CD4-positive, alpha-beta T cell treated with Interleukin-4 for 1 hour (primary cell): Measurements from ENCODE around the gene CYS1.

Experiments used
- DNase-seq, 2 donors: peaks; one replicate each; pipeline ENCODE4 v3.0.0-alpha.2; 2020 to 2022

Gene CYS1

GRCh38 chr2:10067881-10068280 is 12.3 kb downstream of the CYS1 start:
- no peak for DNase-seq

GRCh38 chr2:10067330-10067729 is 12.9 kb downstream of the CYS1 start:
- no peak for DNase-seq

- DNase-seq, result no peak
Measured at GRCh38 chr2:10065773-10066055, 14.5 kb downstream of the CYS1 start.

- no peak for DNase-seq
Measured at GRCh38 chr2:10064932-10065772, 15.1 kb downstream of the CYS1 start.

- no peak for DNase-seq
Measured at GRCh38 chr2:10063566-10063965, 16.6 kb downstream of the CYS1 start.

GRCh38 chr2:10062931-10063365 is 17.3 kb downstream of the CYS1 start:
- DNase-seq, result no peak

- no peak for DNase-seq
Measured at GRCh38 chr2:10061221-10061925, 18.8 kb downstream of the CYS1 start.

GRCh38 chr2:10059552-10060335 is 20.5 kb downstream of the CYS1 start:
- no peak for DNase-seq

GRCh38 chr2:10059016-10059351 is 21.2 kb downstream of the CYS1 start:
- DNase-seq, result no peak

GRCh38 chr2:10058251-10059015 is 21.8 kb downstream of the CYS1 start:
- no peak for DNase-seq

GRCh38 chr2:10057231-10058107 is 22.7 kb downstream of the CYS1 start:
- no peak for DNase-seq

GRCh38 chr2:10056439-10056838 is 23.8 kb downstream of the CYS1 start:
- DNase-seq, result no peak

GRCh38 chr2:10054976-10055375 is 25.2 kb downstream of the CYS1 start:
- no peak for DNase-seq

- DNase-seq, result no peak
Measured at GRCh38 chr2:10054424-10054823, 25.8 kb downstream of the CYS1 start.

GRCh38 chr2:10053351-10053750 is 26.9 kb downstream of the CYS1 start:
- DNase-seq, result no peak

- DNase-seq, result no peak
Measured at GRCh38 chr2:10052216-10052615, 28.0 kb downstream of the CYS1 start.

GRCh38 chr2:10048501-10049171 is 31.6 kb downstream of the CYS1 start:
- DNase-seq, result peak in 1 of 2 donors; percentile 71

GRCh38 chr2:10047616-10048500 is 32.4 kb downstream of the CYS1 start:
- no peak for DNase-seq

GRCh38 chr2:10046931-10047330 is 33.3 kb downstream of the CYS1 start:
- DNase-seq, result no peak
